HEK293 (cell line): ENCODE measurements around the gene SMAD2.

Source experiments
- HOXA7 ChIP-seq: sonication (generic); formaldehyde crosslinking; IDR thresholded peaks from 2 replicates; pipeline ENCODE4 v1.8.1; 2022; ENCODE audit warnings: missing genetic modification reagents, borderline replicate concordance
- SP2 ChIP-seq: fragments of 450-650 bp; formaldehyde crosslinking; IDR thresholded peaks from 2 replicates; pipeline ENCODE4 v1.5.1; 2016; ENCODE audit warnings: missing biosample characterization, missing genetic modification characterization
- ZIC2 ChIP-seq: fragments of 450-650 bp; formaldehyde crosslinking; IDR thresholded peaks from 2 replicates; pipeline ENCODE4 v1.5.1; 2016; ENCODE audit warnings: missing biosample characterization, missing genetic modification characterization
- ZNF121 ChIP-seq: fragments of 450-650 bp; formaldehyde crosslinking; IDR thresholded peaks from 2 replicates; pipeline ENCODE4 v1.5.1; 2016; ENCODE audit warnings: missing biosample characterization, missing genetic modification characterization
- ZNF423 ChIP-seq: fragments of 450-650 bp; formaldehyde crosslinking; IDR thresholded peaks from 2 replicates; pipeline ENCODE4 v1.5.1; 2016; ENCODE audit warnings: missing biosample characterization, missing genetic modification characterization
- ZNF473 ChIP-seq: fragments of 450-650 bp; formaldehyde crosslinking; IDR thresholded peaks from 2 replicates; pipeline ENCODE4 v1.5.1; 2017; ENCODE audit warnings: missing biosample characterization, missing genetic modification characterization
- TF ChIP-seq, protein P1 (sequence below): fragments of 450-650 bp; formaldehyde crosslinking; IDR thresholded peaks from 2 replicates; pipeline ENCODE4 v1.5.1; 2016; ENCODE audit warnings: missing biosample characterization, missing genetic modification characterization
- TF ChIP-seq, protein P2 (sequence below): IDR thresholded peaks from 2 replicates; pipeline ENCODE4 v1.6.1; 2011; ENCODE audit warnings: mild to moderate bottlenecking, low read depth, low read length, borderline replicate concordance

DNA sequence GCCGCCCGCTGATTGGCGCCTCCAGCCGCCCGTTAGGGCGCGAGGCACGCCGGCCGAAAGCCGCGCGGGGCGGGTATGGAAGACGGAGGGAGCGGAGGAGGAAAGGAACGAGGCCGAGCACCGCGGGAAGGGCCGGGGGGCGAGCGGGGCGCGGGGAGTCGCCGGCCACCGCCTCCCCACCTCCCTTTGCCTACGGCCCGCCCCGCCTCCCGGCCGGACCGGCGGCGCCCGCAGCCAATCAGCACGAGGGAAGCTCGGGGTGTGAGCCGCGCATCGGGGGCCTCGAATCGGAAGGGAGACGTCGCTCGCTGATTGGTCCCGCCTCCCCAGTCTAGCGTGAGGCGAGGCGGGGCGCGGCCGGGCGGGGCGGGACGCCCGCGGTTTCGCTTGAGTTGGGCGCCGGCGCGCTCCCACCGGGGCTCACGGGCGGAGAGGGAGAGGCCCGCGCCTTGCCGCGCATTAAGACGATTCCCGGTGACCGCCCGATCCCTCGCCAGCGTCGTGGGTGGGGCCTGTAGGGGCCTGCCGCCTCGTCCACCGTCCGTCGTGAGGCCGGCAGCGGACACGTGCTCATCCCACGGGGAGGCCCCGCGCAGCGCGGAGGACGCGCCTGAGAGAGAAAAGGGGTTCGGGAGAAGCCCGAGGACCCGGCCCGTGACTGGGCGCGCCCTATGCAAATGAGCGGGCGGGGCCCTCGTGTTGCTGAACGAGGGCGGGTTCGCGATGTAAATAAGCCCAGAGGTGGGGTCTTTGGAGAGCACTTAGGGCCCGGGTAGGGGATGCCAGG lies 665 bp upstream of the SMAD2 start:
- no peak for TF ChIP-seq ZNF423 (tag by site-specific recombination)
- no peak for TF ChIP-seq HOXA7 (CRISPR knock-in tag)
- TF ChIP-seq, protein P1, sequence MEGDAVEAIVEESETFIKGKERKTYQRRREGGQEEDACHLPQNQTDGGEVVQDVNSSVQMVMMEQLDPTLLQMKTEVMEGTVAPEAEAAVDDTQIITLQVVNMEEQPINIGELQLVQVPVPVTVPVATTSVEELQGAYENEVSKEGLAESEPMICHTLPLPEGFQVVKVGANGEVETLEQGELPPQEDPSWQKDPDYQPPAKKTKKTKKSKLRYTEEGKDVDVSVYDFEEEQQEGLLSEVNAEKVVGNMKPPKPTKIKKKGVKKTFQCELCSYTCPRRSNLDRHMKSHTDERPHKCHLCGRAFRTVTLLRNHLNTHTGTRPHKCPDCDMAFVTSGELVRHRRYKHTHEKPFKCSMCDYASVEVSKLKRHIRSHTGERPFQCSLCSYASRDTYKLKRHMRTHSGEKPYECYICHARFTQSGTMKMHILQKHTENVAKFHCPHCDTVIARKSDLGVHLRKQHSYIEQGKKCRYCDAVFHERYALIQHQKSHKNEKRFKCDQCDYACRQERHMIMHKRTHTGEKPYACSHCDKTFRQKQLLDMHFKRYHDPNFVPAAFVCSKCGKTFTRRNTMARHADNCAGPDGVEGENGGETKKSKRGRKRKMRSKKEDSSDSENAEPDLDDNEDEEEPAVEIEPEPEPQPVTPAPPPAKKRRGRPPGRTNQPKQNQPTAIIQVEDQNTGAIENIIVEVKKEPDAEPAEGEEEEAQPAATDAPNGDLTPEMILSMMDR (tag by site-specific recombination) = no peak
- no peak for TF ChIP-seq ZIC2 (tag by site-specific recombination)
- no peak for TF ChIP-seq ZNF121 (tag by site-specific recombination)
- no peak for TF ChIP-seq ZNF473 (tag by site-specific recombination)
- peak; percentile 73 for TF ChIP-seq SP2
- TF ChIP-seq, protein P2, sequence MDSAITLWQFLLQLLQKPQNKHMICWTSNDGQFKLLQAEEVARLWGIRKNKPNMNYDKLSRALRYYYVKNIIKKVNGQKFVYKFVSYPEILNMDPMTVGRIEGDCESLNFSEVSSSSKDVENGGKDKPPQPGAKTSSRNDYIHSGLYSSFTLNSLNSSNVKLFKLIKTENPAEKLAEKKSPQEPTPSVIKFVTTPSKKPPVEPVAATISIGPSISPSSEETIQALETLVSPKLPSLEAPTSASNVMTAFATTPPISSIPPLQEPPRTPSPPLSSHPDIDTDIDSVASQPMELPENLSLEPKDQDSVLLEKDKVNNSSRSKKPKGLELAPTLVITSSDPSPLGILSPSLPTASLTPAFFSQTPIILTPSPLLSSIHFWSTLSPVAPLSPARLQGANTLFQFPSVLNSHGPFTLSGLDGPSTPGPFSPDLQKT = no peak
